GM18508 (cell line): Measurements from ENCODE around the gene SDR42E1.

Source experiments
- ATAC-seq: cut with Tn5 transposase; IDR thresholded peaks from one replicate; pipeline ENCODE4 v1.9.1; 2021; ENCODE audit warnings: moderate number of reproducible peaks; ENCODE audit not compliant: insufficient read depth, unreplicated experiment

Gene SDR42E1, protein sequence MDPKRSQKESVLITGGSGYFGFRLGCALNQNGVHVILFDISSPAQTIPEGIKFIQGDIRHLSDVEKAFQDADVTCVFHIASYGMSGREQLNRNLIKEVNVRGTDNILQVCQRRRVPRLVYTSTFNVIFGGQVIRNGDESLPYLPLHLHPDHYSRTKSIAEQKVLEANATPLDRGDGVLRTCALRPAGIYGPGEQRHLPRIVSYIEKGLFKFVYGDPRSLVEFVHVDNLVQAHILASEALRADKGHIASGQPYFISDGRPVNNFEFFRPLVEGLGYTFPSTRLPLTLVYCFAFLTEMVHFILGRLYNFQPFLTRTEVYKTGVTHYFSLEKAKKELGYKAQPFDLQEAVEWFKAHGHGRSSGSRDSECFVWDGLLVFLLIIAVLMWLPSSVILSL

DNA sequence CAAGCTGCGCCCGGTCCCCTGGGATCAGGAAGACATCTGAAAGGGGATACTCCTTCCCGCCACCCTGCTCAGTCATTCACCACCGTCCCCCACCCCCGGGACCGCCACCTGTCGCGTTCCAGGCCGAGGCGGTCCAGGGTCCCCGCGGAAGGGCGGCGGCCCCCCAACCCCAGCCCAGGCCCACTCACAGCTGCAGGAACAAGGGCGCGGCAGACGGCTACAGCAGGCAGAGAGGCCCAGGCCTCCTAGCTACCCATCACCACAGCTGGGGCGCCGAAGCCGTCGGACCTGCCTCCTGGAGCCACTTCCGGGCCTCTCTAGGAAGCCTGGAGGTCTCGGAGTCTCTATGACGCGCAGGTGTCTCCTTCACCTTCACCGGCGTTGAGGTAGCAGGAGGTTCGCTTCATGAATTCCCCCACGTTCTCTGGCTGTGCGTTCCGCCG is at the start of gene SDR42E1:
Gene SDR42E1, minus strand, starts transcription at position 272 of the 443 bp plus-strand sequence. CDS start 10,612 bp downstream, outside the sequence.
- no peak for ATAC-seq

DNA sequence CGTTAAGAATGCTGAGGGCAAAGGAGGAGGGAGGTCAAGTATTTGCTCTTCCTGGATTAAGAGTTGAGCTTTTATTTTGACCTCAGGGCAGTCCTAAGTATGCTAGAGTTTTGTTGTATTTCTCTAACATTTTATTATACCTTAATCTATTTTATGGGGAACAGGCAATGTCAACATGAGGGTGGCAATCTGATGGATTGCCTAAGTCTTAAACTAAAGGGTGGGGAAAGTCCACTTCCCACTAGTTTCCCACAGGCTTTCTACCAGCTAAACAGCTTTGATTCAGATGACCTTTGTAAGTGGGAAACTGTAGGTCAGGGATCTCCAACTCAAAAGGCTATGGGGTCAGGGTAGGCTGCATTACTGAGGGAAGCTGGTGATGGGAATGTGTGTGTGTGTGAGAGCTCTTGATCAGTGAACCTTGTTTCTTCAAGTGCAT is 48.7 kb upstream of the SDR42E1 start:
- ATAC-seq = no peak

DNA sequence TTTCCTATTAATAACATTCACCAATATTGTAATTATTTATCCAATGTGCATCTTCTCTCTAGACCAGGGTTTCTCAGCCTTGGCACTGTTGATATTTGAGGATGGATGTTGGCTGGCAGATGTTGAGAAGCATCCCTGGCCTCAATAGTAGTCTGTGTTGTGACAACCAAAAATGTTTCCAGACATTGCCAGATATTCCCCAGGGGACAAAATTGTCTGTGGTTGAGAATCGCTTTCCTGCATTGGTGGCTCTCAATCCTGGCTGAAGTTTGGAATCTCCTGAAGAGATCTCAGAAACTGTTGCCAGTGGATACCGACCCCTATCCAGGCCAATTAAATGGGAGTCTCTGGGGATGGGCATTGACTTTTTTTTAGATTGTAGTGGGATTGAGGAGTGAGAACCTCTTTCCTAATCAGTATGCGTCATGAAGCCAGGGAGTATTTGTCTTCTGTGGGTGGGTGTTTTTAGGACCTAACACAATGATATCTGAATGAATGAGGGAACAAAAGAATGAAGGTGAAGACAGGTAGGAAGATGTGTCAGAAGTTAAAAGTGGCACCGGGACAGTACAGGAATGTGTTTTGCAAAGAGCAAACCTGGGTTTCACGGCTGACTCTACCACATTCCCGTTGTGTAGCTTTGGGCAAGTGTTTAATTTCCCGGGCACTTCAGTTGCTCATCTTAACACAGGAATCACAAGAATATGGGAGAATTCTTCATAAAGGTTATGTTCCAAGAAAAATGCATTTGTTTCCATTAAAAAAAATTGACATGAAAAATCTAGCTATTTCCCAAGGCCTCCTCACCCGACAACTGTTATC is 48.1 kb upstream of the SDR42E1 start:
- ATAC-seq = no peak

DNA sequence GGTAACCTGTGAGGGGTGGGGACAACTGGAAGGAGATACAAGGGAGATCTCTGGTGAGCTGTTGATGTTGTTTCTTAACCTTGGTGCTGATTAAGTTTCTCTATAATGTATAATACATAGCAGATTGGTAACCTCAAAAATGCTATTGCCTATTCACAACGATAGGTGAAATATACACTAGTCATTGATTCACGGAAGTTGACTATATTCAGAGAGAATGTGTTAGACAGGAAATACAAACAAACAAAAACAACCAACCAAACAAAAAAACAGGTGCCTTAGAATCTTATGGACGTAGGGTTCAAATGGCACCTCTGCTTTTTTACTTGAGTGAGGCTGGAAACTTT is 45.3 kb upstream of the SDR42E1 start:
- no peak for ATAC-seq

DNA sequence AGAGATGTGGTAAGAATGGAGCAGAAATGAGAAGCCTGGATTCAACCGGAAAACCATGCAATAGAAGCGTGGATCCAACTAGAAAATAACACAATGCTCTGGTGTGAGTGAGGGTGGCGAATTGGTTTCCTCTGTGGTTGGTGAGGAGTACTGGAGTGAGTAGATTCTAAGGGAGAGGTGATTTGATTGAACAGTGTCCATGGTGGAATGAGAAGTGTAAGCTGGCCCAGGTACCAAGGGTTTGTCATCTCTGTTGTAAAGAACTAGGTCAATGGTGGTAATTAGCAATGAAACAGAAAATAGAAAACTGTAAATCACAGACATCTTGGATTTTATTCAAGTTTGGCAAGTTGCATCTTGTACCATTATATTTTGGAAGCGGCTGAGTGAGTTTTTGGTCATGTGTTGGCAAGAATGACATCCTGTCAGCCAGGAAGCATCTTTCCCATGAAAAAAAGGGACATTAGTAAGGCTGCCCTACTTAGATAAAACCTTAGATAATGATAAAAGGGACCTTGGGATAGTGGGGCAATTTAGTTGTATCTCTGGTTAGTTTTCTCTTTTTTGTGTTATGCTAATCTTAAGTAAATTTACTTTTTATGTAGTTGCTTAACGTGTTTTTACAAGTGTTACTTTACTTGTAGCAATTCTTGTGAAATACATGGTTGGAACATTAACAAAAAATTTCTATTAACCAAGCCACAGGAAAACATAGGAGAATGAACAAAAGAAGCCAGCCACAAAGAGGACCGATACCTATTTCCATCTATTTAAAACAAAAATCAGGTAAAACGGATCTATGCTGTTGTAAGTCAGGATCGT is 44.7 kb upstream of the SDR42E1 start:
- no peak for ATAC-seq

DNA sequence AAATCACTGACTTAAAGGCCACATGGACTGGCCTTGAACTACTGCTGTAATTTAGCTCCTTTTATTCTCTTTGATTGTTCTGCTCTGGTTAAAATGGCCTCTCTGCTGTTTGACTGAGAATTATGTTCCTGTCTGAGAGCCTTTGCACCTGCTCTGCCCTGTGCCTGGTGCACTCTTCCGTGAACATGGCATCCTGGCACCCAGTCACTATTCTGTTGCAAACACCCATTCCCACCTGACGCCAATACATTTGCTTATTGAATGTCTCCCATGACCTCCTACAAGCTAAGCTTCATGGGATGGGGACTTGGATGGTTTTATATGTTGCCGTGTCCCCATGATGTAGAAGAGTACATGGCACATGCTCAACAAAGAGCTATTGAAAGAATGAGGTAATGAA is 43.8 kb upstream of the SDR42E1 start:
- no peak for ATAC-seq

DNA sequence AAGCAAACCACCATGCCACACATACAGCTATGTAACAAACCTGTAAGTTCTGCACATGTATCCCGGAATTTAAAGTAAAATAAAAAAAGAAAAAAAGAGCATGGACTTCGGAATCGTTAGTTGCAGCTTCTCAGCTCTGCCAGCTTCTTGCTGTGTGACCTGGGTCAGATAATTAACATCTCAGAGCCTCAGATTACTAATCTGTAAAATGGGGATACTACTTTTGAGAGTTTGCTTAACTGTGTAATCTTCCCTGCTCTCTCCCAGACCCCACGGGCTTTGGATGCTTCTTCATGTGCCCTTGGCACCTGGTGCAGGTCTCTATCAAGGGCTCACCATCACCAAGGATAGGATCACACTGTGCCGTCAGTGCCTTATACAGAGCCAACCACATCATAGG is 40.4 kb upstream of the SDR42E1 start:
- no peak for ATAC-seq

DNA sequence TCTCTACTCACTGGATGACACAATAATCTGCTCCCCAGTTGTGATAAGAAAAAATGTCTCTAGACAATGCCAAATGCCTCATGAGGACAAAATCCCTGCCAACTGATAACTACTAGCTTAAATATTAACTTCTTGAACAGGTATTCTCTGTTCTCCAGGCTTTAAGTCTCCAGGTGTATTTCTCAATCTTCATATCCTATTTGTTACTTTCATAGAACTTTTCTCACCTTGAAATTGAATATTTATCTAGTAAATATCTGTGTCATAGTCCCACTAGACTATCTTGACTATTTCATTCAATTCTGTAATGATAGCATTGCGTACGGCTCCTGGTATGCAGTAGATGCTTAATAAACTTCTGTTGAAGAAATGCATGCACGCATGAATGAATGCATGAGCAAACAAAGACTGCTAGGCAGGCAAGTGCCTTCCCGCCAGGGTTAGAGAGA is 39.7 kb upstream of the SDR42E1 start:
- no peak for ATAC-seq

DNA sequence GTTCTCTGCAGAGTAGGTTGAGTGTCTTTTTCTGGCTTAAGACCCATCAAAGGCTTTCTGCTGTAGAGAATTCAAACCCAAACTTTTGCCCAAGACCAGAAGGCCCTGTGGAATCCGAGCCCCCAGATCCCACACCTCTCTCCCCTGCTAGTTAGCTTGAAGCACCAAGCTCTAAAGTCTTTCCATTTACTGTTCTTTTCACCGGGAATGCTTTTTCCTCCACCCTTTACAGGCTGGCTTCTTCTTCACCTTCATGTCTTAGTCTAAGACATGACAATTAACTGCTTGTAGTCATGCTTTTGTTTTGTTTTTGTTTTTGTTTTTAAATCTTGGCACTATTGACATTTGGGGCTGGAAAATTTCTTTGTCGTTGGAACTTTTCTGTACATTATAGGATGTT is 39.2 kb upstream of the SDR42E1 start:
- no peak for ATAC-seq

DNA sequence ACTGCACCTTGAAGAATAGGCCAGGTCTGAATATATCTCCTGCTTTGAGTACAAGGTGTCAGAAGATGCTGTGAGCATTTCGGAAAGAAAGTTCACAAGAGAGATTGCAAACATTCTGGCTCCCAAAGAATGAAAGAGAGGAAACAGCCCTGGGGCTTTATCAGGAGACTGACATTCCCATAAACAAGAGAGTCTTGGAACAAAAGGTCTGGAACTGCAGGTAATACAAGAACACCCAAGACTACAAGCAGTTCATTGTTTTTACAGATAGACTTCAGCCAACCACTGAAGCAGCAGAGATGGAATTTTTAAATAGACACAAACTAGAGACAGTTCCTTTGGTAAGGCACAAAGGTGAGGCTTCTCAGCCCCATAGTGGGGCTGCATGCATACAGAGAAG is 38.2 kb upstream of the SDR42E1 start:
- no peak for ATAC-seq

DNA sequence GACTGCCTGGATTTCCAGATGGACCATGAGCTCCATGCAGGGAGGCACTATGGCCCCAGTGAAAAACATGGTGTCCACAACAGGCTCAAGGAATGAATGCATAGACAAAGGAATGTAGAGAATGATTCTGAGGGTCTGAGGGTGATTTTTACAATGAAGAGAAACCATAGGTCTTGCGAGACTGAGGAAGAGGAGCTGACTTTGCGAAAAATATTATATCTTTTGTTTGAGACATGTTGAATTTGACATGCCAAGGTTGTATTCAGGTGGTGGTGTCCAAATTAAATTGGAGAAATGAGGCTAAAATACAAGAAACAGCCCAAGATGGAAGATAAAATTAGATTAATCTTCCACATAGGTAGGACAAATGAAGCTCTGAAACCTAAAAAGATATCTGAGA is 36.5 kb upstream of the SDR42E1 start:
- ATAC-seq = no peak

DNA sequence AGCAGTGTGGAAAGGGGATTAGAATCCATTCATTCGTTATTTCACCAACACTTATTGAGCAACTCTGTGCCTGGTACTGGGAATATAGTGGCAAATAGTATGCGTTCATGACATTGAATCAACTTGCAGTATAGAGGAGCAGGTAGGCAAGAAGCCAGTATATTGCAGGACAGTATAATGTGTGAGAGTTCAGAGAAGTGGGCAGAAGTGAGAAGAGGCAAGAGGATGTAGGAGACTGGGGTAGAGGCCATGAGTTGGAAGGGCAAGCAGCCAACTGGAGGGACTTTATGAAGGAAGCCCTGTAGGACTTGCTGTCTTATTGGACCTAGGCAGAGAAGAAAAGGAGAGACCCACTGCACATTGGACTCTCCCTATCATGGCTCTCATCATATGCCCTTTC is 36.1 kb upstream of the SDR42E1 start:
- ATAC-seq = no peak

DNA sequence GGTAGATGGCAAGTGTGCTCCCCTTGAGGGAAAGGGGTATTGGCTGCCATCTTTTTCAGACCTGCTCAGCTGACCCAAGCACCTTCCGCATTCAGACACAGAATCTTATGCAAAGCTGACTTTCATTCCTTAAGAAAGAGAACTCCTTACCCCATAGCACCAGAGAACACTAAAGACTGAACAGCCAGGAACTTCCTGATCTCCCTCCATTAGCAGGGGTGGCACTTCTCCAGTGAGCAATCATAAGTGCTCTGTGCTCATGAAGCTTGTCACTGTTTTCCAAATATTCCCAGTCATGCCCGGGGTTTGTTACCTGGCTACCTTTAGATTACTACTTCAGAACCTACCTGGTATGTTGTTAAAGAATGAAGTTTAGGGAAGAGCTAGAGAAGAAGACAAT is 35.7 kb upstream of the SDR42E1 start:
- ATAC-seq = no peak

DNA sequence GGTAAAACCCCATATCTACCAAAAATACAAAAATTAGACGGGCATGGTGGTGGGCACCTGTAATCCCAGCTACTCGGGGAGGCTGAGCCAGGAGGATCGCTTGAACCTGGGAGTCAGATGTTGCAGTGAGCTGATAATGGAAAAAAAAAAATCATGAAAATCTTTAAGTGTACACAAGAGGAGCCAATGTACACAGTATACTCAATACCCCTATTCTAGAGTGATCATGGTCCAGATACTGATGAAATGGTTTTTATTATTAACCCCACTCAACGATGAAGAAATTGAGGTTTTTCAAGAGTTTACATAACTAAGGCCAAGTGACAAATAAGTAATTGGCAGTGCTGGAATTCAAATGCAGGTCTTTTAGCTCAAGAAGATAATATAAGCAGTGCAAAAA is 35.3 kb upstream of the SDR42E1 start:
- no peak for ATAC-seq

DNA sequence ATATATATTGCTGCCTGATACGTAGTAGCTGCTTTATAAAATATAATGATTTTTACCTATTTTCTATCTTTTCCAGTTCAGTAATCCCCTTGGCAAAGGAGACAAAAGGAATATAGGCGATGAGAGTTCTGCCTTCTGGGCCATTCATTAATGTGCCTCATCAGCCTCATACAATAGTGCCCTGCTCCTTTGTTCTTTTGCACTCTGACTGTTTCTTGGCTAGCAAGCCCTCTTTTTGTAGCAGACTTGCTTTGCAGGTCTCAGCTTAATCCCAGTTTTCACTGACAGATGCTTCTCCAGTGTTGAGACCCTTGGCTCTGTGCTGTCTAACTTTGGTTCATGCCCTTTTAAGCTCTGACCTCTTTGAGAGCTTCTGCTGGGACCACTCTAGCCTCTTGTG is 34.2 kb upstream of the SDR42E1 start:
- no peak for ATAC-seq

DNA sequence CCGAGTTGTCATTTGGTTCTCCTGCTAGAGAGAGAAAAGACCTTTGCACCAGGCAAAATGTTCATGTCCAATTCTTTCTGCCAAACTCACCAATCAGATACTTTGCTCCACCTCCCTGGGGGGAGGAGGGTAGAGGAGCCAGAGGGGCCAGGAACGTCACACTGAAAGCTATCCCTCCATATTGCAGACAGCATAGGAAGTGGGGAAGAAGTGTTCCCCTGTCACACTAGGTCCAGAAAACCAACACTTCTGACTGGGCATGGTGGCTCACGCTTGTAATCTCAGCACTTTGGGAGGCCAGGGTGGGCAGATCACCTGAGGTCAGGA is 33.3 kb upstream of the SDR42E1 start:
- no peak for ATAC-seq

DNA sequence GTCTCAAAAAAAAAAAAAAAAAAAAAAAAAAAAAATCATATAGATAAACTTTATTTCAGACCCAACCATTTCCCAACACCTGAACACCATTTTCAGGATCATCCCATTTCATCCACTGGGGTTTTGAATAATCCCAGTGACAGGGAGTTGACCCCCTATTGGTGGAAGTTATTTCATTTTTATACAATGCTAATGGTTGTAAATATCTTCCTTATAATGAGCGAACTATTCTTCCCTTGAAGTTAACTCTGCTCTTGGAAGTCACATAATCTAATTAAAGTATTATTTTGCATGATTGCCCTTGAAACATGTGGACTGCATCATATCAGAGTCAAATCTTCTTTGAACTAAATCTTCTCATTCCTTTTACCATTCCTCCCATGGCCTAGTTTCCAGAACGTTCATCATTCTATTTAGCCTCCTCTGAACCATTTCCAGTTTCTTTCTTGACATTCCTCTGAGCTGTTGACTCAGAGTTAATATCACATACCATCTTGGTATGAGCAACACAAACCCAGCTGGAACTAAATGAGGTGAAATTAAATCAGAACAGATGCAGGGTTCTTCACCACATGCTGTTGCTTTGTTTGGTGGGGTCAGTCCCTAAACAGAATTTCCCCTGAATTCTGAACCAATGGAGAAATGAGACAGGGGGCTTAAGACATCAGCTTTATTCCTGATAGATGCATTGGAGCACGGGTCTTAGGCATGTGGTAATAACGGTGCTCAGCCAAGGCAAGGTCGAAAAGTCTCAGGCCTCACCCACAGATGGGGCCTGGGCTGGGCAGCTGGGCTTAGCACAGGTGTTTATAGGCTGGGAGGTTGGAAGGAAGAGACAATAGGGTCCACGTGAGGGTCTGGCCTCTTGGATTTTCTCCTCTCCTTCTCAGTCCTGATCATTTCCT is 32.7 kb upstream of the SDR42E1 start:
- ATAC-seq = no peak

DNA sequence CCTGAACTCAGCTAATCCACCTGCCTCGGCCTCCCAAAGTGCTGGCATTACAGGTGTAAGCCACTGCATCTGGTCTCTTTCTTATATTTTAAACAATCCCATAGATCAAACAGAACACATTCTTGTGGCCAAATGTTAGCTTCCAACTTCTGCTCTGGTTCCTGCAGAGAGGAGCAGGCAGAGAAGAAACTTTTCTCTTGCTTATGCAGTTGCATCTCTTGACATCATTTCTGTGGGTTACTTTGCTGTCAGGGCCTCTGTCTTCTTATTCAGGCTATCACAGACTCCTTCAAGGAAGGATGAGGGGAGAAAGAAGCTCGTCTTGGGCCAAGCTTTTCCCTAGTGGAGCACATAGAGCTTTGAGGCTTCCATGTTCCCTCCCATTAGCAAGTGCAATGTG is 31.6 kb upstream of the SDR42E1 start:
- ATAC-seq = no peak

DNA sequence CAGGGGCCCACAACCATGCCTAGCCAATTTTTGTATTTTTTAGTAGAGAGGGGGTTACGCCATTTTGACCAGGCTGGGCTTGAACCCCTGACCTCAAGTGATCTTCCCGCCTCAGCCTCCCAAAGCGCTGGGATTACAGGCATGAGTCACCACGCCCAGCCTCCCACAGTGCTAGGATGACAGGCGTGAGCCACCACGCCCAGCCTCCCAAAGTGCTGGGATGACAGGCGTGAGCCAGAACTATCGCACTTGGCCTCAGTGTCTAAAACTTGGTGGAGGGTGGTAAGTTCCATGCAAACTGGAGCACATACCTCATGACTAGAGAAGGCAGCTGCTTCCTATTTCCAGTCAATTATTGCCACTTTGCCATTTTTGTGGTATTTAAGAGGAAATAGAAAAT is 30.9 kb upstream of the SDR42E1 start:
- ATAC-seq = no peak

DNA sequence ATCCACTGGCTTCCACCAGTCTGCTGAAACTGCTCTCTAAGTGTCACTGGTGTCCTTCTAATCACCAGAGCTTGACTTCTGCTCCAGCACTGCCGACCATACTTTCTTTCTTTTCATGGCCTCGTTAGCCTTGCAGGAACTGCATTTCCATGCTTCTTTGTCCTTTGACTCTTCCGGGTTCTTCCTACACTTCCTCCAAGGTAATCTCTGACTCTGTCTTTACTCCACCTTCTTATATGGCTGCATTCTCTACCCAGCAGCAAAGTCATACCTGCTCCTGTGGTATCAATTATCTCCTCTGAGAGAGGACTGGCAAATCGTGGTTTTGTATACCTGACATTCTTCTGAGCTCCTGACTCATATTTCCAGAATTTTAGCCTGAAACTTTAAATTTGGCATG is 30.3 kb upstream of the SDR42E1 start:
- no peak for ATAC-seq
